Measurements from ENCODE around the gene ARHGAP31.
"Not testable (repeated sequence)": the region's sequence is repeated elsewhere in the genome, so short reads cannot be mapped to it uniquely, and the experiment has no call there.

ARHGAP31 gene

GRCh38 chr3:119295816-119296726, 1.9 kb downstream of the ARHGAP31 start:
- no peak for DNase-seq

- DNase-seq: no peak
These were observed 2.5 kb downstream of the ARHGAP31 start for GRCh38 chr3:119296727-119297122.

- DNase-seq: no peak
These were observed 3.0 kb downstream of the ARHGAP31 start for GRCh38 chr3:119297169-119297568.

GRCh38 chr3:119298565-119298941, 4.4 kb downstream of the ARHGAP31 start:
- DNase-seq: no peak

DNA sequence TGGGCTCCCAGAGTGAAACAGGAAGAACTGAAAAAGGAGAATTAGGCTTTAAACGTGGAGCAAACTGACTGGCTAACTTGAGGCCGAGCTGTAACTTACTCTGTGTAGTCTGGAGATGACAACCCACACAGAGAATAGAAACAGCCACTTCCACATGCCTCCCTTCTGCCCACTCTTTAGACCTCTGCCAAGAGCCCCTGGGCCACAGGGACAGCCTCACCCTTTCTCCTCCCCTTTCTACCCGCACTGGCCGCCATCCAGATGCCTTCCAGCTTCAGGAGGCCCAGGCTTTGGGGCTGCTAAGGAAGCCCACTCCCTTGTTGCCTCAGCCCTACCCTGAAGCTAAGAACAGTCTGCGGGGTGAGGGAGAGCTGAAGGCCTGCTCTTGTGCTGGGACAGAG, 6.8 kb downstream of the ARHGAP31 start:
- DNase-seq: no peak

- no peak for DNase-seq
These were observed 7.5 kb downstream of the ARHGAP31 start for GRCh38 chr3:119301662-119302061.

GRCh38 chr3:119302697-119303551, 8.7 kb downstream of the ARHGAP31 start:
- DNase-seq: no peak

- DNase-seq: no peak
These were observed 10.1 kb downstream of the ARHGAP31 start for GRCh38 chr3:119304201-119304713.

GRCh38 chr3:119305286-119305685, 11.1 kb downstream of the ARHGAP31 start:
- no peak for DNase-seq

DNA sequence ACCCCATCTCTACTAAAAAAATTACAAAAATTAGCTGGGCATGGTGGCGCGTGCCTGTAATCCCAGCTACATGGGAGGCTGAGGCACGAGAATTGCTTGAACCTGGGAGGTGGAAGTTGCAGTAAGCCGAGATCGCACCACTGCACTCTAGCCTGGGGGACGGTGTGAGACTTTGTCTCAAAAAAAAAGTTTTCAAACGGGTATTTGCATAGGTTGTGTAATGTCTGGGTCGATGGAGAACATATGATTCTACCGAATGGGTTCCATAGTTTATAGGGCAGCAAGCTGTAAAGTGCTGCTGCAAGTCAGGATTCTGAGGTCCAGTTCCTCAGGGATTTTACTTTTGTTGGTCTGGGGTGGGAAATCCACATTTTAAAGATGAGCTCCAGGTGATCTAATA, 12.2 kb downstream of the ARHGAP31 start:
- not testable (repeated sequence) for DNase-seq

DNA sequence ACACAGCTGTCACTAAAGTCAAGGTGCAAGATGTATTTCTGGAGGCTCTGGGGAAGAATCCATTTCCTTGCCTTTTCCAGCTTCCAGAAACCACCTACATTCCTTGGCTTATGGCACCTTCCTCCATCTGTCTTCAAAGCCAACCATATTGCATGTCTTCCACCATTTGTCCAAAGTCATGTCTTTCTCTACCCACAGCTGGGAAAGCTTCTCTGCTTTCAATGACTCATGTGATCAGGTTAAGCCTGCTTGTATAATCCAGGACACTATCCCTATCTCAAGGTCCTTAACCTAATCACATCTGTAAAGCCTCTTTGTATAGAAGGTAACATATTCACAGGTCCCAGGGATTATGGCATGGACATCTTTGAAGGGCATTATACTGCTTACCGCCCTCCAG, 14.2 kb downstream of the ARHGAP31 start:
- no peak for DNase-seq

DNA sequence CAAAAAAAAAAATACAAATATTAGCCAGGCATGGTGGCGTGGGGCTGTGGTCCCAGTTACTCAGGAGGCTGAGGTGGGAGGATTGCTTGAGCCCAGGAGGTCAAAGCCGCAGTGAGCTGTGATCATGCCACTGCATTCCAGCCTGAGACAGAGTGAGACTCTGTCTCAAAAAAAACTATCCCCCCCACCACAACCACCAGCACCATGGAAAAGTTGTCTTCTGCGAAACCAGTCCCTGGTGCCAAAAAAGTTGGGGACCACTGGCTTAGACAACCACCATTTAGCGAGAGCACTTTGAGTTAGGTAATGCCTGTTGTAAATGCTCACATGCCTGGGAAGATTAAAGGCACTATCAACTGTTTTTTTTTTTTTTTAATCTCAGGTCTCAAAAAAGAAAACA, 15.4 kb downstream of the ARHGAP31 start:
- DNase-seq: no peak

DNA sequence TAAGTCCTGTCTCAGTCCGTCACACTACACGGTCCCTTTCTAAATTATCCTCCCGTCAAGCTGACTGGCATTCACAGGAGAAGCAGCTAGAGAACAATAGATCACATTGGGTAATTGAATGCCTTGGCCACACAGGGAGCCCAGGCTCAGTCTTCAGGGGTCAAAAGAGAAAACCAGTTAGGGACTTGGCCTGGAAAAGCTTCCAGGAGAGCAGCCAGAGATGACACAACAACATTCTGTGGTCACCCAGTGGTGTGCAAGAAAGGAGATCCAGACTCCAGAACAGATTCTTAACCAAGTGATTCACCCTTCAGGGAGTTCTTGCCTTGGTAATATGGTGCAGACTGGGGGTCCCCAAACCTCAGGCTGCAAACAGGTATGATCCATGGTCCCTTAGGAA, 15.9 kb downstream of the ARHGAP31 start:
- DNase-seq: no peak

GRCh38 chr3:119311081-119311925, 17.1 kb downstream of the ARHGAP31 start:
- DNase-seq: no peak

DNA sequence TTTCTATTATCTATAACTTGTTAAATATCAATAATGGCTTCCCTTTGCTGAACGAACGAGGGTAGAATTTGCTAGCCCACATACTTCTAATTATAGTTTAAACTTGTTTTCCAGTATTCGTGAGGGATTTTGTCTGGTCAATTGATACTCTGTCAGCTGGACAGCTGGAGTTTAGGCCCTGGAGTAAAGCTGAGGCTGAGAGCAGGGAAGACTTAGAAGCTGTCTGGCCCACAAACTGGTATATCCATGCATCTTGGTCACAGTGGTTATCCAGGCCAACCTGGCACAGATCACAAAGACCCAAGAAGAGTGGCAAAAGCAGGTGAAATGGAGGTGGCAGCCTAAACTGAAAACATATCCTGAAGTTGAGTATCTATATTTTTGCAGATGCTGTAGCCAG, 19.3 kb downstream of the ARHGAP31 start:
- DNase-seq: no peak

DNA sequence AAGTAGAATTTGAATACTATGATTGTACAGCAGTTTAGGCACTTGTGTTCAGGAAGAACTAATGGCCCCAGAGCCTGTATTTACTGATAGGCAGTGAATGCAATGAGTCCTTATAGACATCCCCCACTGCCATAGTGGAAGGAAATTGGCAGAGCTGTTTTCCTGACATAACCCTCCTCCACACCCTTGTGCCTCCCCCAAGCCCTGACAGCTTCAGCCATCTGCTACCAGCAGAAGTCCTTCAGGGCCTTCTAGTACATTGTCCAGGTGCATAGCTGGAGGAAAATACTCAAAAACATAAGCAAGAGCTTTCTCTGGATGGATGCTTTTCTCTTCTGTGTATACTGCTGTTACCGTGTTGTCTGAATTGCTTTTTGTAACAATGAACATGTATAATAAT, 20.6 kb downstream of the ARHGAP31 start:
- no peak for DNase-seq

DNA sequence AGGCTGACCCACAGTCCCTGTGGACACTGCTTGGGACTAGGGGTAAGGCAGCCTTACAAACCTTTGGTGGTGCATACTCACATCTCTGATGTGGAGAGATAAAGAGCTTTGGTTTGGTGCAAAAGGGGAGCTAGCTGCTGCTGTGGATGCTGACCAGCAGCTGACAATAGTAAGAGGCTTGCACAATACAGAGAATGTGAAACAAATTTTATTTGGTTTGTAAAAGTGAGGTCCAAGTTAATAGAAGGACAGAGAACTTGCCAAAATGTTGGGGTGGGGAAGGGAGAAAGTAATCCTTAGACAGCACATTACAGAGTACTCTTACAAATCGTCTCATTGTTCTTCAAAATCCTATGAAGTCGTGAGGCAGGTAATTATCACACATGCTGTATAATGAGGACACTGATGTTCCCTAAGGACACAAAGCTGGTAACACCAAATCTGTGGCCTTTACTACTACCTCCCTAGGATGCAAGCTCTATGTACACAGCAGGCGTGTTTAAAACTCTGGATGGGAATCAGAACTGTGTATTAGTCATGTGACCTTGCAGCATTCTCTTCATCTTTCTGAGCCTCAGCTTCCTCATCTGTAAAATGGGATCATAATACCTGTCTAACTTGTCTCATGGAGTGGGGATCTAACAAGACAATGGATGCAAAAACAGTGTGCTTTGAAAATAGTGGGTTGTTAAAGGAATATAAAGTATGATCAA, 21.6 kb downstream of the ARHGAP31 start:
- no peak for DNase-seq

DNA sequence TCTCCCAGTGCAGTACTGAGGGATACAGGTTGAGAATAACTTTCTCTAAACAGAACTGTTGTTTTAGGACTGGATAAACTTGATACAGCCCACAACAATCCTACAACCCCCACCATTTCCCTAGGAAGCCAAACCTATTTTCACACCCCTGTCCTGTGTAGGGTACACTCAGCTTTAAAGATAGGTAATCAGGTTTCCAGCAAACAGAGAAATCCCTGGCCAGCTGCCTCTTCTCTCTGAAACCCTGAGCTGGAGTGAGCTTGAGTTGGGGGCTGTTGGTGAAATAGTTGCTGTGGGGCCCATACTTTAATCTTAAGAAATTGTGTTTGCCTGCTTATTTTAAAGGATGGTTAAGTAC, 22.1 kb downstream of the ARHGAP31 start:
- DNase-seq: no peak

DNA sequence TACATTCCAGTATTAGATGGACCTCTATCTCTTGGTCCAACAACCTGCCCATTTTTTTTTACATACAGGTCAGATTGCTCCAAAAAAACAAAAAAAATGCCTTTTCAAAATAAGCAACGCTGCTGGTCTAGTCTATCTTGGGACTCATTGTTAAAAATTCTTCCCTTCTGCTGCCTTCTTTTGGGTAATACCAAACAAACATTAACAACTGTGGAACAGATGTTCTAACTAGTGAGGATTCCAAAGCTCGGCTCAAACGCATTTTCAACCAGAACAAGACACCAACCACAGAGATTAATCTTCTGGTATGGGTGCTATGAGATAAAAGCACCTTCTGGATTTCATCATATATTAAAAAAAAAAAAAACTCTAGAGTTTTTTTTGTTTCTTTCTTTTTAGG, 24.7 kb downstream of the ARHGAP31 start:
- DNase-seq: no peak

GRCh38 chr3:119319311-119319710, 25.1 kb downstream of the ARHGAP31 start:
- no peak for DNase-seq

DNA sequence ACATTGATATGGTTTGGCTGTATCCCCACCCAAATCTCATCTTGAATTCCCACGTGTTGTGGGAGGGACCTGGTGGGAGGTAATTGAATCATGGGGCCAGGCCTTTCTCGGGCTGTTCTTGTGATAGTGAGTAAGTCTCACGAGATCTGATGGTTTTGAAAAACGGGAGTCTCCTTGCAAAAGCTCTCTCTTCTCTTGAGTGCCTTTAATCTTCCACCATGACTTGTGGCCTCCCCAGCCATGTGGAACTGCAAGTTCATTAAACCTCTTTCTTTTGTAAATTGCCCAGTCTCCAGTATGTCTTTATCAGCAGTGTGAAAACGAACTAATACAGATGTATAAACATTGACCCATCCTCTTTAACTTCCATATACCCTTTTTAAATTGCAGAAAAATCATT, 26.6 kb downstream of the ARHGAP31 start:
- DNase-seq: not testable (repeated sequence)

Measured in NCI-H187 treated with DMSO at 0.1 percent for 48 hours (cell line).